ENCODE measurements around the gene ZNF891.
A peak's percentile ranks its signal among the peaks of the same experiment; 100 is the strongest.

Gene ZNF891

GRCh38 chr12:133130038-133130807 is at the start of gene ZNF891, which contains the start of gene ZNF10:
Gene ZNF891 (minus strand): TSS chr12:133130274. CDS start chr12:133121918, 8,356 bp downstream.
Gene ZNF10 (plus strand): TSS chr12:133130627. CDS start chr12:133144493, 13,866 bp downstream.
- TF ChIP-seq CTCF (conservative IDR thresholded peaks at IDR 0.05; ENCODE audit: low read depth, low read length), result no peak
- DNase-seq (ENCODE audit: low read depth), result peak; percentile 98
- H3K4me3 ChIP-seq (ENCODE audit: low read depth, low read length), result peak within 1 kb of the TSS; percentile 86

GRCh38 chr12:133174901-133175300 is 44.8 kb upstream of the ZNF891 start:
- H3K4me3 ChIP-seq (ENCODE audit: low read depth, low read length), result no peak overlapping the region
- no peak for DNase-seq (ENCODE audit: low read depth)
- no peak for TF ChIP-seq CTCF (conservative IDR thresholded peaks at IDR 0.05; ENCODE audit: low read depth, low read length)

- H3K4me3 ChIP-seq (ENCODE audit: low read depth, low read length), result no peak overlapping the region
- DNase-seq (ENCODE audit: low read depth), result no peak
- no peak for TF ChIP-seq CTCF (conservative IDR thresholded peaks at IDR 0.05; ENCODE audit: low read depth, low read length)
These were observed 42.4 kb upstream of the ZNF891 start for GRCh38 chr12:133172491-133172890.

GRCh38 chr12:133165776-133166175 is 35.7 kb upstream of the ZNF891 start:
- TF ChIP-seq CTCF (conservative IDR thresholded peaks at IDR 0.05; ENCODE audit: low read depth, low read length), result no peak
- DNase-seq (ENCODE audit: low read depth), result no peak

GRCh38 chr12:133156125-133156690 is 26.1 kb upstream of the ZNF891 start:
- peak; percentile 6 for DNase-seq (ENCODE audit: low read depth)
- H3K4me3 ChIP-seq (ENCODE audit: low read depth, low read length), result no peak overlapping the region
- no peak for TF ChIP-seq CTCF (conservative IDR thresholded peaks at IDR 0.05; ENCODE audit: low read depth, low read length)

More at GRCh38 chr12:133165776-133166175, 35.7 kb upstream of the ZNF891 start:
- no peak overlapping the region for H3K4me3 ChIP-seq (ENCODE audit: low read depth, low read length)

- no peak for DNase-seq (ENCODE audit: low read depth)
- no peak for TF ChIP-seq CTCF (conservative IDR thresholded peaks at IDR 0.05; ENCODE audit: low read depth, low read length)
These were observed 15.9 kb upstream of the ZNF891 start for GRCh38 chr12:133145981-133146380.

More at GRCh38 chr12:133145981-133146380, 15.9 kb upstream of the ZNF891 start:
- H3K4me3 ChIP-seq (ENCODE audit: low read depth, low read length), result no peak overlapping the region

Measured in choroid plexus epithelial cell (primary cell).